CD1c-positive myeloid dendritic cell (primary cell): Measurements from ENCODE around the gene ARL14EPL.
"Not testable (repeated sequence)": the region's sequence is repeated elsewhere in the genome, so short reads cannot be mapped to it uniquely, and the experiment has no call there.

Experiments
- DNase-seq: peaks from one replicate; pipeline ENCODE4 v3.0.0-alpha.2; 2016; ENCODE audit errors: extremely low spot score

Gene ARL14EPL

DNA sequence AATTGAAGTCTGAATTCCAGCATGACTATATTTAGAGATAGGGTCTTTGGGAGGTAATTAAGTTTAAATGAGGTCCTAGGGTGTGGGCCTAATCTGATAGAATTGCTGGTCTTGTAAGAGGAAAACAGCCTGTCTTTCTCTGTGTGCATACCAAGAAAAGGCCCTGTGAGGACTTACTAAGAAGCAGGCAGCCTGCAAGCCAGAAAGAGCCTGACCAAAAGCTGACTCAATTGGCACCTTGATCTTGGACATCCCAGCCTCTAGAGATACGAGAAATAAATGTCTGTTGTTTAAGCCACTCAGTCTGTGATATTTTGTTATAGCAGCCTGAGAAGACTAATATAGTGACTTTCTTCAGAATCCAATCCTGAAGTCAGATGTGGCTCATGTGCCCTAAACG lies 14.6 kb downstream of the ARL14EPL start:
- DNase-seq: no peak

DNA sequence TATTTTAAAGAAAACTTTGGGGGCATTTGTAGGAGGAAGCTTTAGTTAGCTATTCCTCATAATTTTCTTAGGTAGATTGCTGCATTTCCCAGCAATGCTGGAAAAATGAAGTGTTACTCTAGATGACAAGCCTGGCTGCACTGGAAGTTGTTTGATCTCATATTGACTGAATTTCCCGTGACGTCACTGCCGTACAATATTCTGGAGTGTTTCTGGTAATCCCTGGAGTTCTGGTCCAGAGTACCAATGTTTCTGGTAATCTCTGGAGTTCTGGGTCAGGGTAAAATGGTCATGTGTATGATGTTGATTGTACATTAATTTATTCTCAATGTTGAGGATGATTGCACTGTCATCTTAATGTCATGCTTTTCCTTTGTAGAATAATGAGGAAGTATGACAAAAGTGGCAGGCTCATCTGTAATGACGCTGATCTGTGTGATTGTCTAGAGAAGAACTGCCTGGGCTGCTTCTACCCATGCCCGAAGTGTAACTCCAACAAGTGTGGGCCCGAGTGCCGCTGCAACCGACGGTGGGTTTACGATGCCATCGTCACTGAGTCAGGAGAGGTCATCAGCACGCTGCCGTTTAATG lies 26.2 kb downstream of the ARL14EPL start:
- DNase-seq: no peak

DNA sequence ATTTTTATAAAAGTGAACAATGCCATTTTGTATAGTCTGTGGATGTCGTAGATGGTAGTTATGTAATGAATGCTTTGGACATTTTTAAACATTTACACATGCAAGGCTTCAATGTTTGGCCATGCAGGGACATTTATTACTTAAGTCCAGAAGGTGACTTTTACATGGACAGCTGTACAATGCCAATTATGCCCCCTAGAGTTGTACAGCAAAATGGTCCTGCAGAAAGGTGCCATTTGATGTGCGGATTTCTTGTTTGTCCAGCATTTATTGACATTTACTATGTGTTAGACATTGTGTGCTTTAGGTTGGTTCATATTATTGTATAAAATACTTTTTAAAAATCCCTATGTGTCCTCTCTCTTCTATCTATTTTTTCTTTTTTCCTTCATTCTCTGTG lies 30.1 kb downstream of the ARL14EPL start:
- DNase-seq: no peak

DNA sequence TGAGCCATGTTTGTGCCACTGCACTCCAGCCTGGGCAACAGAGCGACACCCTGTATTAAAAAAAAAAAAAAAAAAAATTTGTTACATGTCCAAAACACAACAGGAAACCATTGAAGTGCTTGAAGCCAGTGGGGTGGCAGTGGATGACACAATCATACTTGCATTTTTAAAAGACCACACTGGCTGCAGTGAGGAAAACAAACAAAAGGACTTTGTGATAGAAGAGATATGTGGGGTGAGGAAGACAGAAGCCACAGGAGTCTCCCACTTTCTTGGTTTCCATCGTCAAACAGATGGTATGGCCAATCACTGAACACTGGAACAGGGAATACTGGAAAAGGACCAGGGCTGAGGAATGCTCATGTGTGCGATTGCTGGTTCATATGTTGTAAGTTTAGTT lies 31.7 kb downstream of the ARL14EPL start:
- DNase-seq: no peak

DNA sequence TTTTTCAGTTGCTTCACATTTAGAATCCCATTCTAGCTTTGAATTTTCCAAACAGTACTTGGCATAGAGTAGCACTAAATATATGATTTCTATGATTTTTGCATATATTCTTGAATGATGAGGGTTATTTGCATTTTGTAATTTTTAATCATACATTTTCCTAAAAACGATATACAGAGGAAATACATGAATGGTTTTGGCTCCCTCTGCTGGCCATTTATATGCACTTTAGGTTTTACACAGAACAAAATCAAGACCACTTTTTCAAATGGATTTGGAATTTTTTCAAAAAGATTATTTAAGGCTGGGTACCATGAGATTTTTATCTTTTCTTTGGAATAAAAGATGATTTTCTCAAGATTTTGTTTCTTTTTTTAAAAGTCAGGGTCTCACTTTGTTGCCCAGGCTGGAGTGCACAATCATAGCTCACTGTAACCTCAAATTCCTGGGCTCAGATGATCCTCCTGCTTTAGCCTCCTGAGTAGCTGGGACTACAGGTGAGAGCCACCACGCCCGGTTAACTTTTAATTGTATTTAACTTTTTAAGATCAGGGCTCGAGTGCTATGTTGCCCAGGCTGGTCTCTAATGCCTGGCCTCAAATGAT lies 35.9 kb downstream of the ARL14EPL start:
- peak; percentile 74 for DNase-seq

DNA sequence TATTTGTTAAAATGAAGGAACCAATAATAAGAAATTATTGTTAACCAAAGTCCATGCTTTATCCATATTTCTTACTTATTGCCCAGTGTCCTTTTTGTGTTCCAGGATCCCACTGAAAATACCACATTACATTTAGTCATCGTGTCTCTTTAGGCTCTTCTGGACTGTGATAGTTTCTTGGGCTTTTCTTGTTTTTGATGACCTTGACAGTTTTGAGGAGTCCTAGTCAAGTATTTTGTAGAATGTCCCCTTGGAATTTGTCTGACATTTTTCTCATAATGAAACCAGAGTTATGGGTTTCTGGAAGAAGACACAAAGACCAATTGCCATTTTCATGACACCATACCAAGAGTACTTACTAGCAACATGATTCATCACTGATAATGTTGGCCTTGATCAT lies 38.9 kb downstream of the ARL14EPL start:
- no peak for DNase-seq

DNA sequence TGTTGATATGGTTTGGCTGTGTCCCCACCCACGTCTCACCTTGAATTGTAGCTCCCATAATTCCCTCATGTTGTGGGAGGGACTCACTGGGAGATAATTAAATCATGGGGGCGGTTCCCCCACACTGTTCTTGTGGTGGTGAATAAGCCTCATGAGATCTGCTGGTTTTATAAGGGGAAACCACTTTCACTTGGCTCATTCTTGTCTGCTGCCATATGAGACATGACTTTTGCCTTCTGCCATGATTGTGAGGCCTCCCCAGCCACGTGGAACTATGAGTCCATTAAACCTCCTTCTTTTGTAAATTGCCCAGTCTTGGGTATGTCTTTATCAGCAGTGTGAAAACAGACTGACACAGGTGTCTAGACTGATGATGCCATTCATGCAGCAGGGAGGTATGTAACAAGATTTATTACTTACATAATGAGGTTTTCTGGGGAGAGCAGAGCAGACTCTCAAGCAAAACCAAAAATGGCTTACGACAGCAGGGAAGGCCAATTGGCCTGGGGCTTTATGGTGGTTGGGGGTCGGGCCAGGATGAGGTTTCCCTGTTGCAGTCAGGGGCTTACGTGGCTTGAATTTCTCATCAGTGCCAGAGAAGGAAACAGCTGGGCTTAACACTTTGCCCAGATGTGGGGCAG lies 43.0 kb downstream of the ARL14EPL start:
- no peak for DNase-seq

DNA sequence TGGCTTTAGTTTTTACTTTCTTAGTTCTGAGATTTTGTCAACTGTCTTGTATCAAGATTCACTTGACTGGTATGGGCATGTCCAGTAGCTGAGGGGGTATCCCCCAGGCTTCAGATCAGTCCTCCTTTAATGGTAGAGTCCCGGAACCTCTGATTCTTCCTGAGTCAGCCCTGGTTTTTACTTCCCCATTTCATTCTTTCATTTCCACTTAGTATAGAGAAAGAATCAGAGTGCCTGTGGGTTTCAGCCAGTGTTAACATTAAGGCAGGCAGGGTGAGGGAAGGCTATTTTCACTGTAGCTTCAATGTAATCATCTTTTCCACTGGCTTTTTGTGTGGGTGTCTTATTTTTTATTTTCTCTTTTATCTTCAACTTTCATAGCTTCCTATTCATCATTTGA lies 44.2 kb downstream of the ARL14EPL start:
- peak; percentile 41 for DNase-seq

DNA sequence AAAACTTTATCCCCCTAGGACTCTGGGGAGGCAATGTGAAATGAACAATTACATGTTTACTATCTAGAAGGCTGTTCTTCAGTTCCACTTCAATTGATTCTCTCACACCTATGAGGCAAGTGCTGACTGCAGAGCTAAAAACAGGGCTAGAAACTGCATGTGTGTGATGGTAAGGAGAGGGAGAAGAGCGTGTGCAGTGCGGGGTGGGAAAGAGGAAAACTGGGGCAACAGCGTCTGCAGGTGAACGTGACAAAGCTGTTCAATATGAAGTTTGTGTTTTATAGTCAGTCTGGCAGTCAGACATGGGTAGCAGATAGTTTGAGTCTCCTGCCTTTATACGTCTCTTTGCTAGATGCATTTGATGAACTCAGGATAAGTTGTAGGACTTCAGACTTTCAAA lies 45.9 kb downstream of the ARL14EPL start:
- no peak for DNase-seq

DNA sequence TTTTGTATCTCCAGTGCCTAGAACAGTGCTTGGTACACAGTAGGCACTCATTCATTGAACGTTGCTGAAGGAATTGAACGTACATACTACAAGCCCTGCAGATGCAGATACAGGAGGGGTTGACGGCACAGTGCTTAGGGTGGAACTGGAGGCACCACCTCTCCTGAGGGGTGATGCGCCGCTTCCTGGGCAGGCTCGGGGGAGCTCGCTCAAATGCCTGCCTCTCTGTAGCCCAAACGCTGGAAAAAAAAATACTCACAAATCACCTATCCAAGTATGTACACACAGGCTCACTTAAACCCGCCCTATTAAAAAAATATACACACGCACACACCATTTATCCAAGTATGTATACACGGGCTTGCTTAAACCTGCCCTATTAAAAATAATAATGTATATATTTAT lies 52.0 kb downstream of the ARL14EPL start:
- no peak for DNase-seq

DNA sequence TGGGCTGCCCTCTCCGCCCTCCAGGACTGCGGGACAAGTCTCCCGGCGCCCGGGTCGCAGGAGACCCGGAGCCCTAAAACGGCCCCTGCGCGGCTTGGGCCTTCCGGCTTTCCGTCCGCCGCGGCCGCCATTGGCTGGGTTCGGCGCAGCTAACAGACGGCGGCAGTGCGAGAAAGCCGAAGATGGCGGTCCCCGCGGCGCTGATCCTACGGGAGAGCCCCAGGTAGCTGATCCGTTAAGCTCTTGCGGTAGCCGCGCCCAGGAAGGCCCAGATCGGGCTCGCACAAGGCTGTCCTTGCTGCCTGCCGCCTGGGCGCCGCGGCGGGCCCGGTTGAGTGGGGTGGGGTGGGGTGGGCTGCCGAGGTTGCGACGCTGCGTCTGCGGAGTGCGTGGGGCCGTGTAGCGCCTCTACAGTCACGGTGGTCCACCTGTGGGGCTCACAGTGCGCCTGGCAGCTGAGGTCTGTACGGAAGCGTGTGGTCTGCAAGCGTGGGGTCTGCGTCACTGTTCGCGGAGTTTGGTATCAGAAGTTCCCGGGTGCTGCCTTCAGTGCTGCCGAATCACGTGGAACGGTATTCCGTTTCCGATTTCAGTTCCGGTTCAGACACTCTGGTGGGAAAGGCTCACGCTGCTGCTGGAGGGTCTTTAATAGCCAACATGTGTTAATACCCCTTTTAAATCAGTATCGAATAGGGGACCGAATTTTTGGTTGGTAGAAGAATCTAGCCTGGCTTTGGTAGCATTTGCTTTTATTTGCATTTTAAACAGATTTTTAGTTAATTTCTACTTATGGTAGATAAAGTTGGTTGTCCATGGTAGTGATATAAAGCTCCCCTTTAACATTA lies 52.8 kb downstream of the ARL14EPL start, which contains the start of gene COMMD10:
COMMD10 (plus strand) TSS at position 155 of the 845 bp plus-strand sequence.
- peak; percentile 83 for DNase-seq

DNA sequence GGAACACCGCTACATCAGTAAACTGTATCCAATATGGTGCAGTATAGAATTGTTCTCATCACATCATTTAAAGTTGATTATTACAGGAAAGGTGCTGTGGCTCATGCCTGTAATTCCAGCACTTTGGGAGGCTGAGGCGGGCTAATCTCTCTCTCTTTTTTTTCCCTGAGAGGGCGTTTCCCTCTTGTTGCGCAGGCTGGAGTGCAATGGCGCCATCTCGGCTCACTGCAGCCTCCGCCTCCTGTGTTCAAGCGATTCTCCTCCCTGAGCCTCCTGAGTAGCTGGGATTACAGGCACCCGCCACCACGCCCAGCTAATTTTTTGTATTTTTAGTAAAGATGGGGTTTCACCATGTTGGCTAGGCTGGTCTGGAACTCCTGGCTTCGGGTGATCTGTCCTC lies 54.0 kb downstream of the ARL14EPL start:
- not testable (repeated sequence) for DNase-seq

DNA sequence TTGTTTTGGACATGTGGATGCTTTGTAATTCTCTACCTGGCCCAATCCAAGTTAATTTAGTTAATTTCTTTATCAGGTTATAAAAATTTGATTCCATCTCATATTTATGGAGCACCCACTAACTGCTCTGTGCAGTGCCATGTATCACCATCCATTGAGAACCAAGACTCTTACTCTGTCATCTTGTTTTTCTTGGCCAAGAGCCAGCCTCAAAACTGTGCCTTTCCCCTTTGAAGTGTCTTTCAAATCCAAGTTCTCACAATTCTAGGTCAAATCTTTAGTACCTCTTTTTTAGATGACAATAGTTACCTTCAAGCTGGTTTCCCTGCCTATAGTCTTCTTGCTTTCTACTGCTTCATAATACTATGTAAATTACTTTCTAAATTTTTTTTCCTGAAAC lies 55.8 kb downstream of the ARL14EPL start:
- no peak for DNase-seq

DNA sequence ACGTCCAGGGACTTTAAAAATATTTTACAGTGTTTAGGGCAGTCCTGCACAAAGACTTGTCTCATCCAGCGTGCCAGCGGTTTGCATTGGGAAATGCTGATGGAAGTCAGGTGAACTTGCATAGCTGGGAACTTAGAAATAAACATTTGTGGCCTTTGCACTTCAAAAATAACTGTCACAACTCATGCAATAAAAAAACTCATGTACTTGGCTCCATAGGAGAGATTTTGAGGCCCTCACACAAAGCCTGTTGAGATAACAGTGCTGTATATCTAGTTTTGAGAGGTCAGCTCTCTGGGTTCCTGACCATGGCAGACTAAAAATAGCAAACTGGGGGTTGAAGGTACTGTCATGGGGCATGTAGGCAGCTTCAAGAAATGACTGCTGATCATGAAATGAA lies 58.0 kb downstream of the ARL14EPL start:
- DNase-seq: no peak

DNA sequence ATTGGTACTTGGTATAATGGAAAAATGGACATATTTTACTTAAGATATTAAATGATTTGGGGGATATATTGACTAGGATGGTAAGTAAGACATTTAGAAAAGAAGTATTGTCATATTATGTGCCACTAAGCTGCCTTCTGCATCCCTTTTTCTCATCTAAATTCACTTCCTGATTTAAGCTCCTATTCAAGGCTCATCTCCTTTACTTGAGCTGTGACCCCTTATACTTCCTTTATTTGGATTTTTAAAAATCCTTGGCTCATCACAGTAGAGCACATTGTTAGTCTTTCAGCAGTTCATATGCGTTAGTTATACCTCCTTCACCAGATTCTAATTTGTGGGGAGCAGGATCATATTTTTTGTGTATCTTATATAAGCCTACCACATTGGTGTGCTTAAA lies 59.1 kb downstream of the ARL14EPL start:
- no peak for DNase-seq

DNA sequence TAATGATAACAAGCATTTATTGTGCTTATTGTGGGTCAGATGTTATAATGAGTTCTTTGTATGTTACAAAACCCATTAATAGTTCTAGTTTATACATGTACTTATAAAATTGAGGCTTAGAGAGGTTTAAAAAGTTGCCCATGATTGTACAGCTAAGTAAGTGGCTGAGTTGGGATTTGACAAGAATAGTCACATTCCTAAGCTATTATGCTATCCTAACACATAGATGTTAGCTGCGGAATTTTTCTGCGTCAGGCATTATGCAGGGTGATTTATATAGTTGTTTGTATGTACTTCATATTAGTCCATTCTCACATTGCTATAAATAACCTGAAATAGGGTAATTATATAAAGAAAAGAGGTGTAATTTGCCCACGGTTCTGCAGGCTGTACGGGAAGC lies 65.0 kb downstream of the ARL14EPL start:
- DNase-seq: no peak

DNA sequence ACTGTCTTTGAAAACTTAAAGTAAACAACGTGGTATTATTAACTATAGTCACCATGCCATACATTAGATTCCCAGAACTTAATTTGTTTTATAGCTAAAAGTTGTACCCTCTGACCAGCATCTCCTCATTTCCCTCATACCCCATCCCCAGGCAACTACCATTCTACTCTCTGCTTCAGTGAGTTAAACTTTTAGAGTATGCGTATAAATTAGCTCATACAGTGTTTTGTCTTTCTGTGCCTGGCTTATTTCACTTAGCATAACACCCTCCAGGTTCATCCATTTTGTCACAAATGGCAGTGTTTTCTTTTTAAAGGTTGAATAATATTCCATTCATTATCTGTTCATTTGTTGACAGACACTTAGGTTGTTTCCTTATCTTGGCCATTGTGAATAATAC lies 66.7 kb downstream of the ARL14EPL start:
- DNase-seq: no peak

DNA sequence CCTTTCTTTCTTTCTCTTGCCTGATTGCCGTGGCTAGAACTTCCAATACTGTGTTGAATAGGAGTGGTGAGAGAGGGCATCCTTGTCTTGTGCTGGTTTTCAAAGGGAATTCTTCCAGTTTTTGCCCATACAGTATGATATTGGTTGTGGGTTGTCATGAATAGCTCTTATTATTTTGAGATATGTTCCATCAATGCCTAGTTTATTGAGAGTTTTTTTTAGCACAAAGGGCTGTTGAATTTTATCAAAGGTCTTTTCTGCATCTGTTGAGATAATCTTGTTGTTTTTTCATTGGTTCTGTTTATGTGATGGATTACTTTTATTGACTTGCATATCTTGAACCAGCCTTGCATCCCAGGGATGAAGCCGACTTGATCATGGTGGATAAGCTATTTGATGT lies 72.7 kb downstream of the ARL14EPL start:
- not testable (repeated sequence) for DNase-seq
